HCT116 (cell line): ENCODE data around the gene CNTNAP2. TPM values are rescaled to one million over a fixed set of nuclear protein-coding genes. Genes with fewer than 3 reads are reported as not detected.

Source experiments
- ATAC-seq: fragments of 200-7000 bp; cut with Tn5 transposase; 2 replicates; pipeline ENCODE4 v1.9.1; 2020; ENCODE audit warnings: mild to moderate bottlenecking, moderate library complexity
- BruUV-seq: library from RNA; stranded (reverse); fragments of 400-500 nt; replicated peaks from 2 replicates; lab custom pipeline; 2021; lab: Mats Ljungman, UMichigan
- CTCF ChIA-PET: fragments of 300-600 bp; sonication (Branson Sonifier 250); formaldehyde crosslinking; loops from one replicate; lab custom pipeline; 2021; ENCODE audit warnings: antibody characterized with exemption; lab: Charles Lee
- POLR2A ChIA-PET: fragments of 300-600, 350-600 bp; sonication (Branson Sonifier 250); formaldehyde crosslinking; loops from one replicate; lab custom pipeline; 2021; ENCODE audit warnings: antibody characterized with exemption; lab: Charles Lee
- RAD21 ChIA-PET, 2 experiments: fragments of 300-600 bp; sonication (Branson Sonifier 250); formaldehyde crosslinking; loops; one replicate each; lab custom pipeline; 2023; ENCODE audit warnings: low total read pairs in 2 of 2; ENCODE audit not compliant: uncharacterized antibody in 2 of 2, unreplicated experiment in 2 of 2, low non-redundant PET in 1 of 2; lab: Charles Lee
- DNase-seq: peaks from one replicate; pipeline ENCODE4 v3.0.0-alpha.2; 2010; ENCODE audit warnings: low read depth, low spot score
- H2AFZ ChIP-seq: fragments of 200-600 bp; shearing (Covaris generic), sonication (generic); 2 replicates; pipeline ENCODE4 v1.6.1; 2017; ENCODE audit warnings: low read depth, mixed run types, mixed read lengths, antibody characterized with exemption, low read length; ENCODE audit not compliant: poor library complexity, severe bottlenecking
- H3K27ac ChIP-seq: 2 replicates; pipeline ENCODE4 v1.5.1; 2012; ENCODE audit warnings: low read depth, low read length
- H3K27me3 ChIP-seq: fragments of 200-600 bp; sonication (generic); 2 replicates; pipeline ENCODE4 v1.6.1; 2016; ENCODE audit warnings: mixed run types, low read length, mixed read lengths; ENCODE audit not compliant: insufficient read depth
- H3K36me3 ChIP-seq, 2 experiments: fragments of 200-500 bp in 1 of 2; fragments of 200-600 bp in 1 of 2; sonication (Bioruptor generic) in 1 of 2; sonication (generic) in 1 of 2; 2 replicates each; pipeline versions ENCODE4 v1.5.1 to v1.6.1; 2014 to 2016; ENCODE audit warnings: low read length in 2 of 2, inconsistent platforms in 1 of 2, mixed read lengths in 1 of 2, mixed run types in 1 of 2; ENCODE audit not compliant: insufficient read depth in 2 of 2, control insufficient read depth in 1 of 2
- H3K4me1 ChIP-seq, 2 experiments: fragments of 200-600 bp in 1 of 2; sonication (generic) in 1 of 2; 2 replicates each; pipeline versions ENCODE4 v1.5.1 to v1.6.1; 2012 to 2017; ENCODE audit warnings: low read length in 2 of 2, inconsistent platforms in 1 of 2, mild to moderate bottlenecking in 1 of 2, mixed read lengths in 1 of 2, mixed run types in 1 of 2, moderate library complexity in 1 of 2; ENCODE audit not compliant: insufficient read depth in 2 of 2, control insufficient read depth in 1 of 2
- H3K4me2 ChIP-seq: fragments of 200-600 bp; sonication (generic); 2 replicates; pipeline ENCODE4 v1.6.1; 2017; ENCODE audit warnings: mixed run types, low read length, mixed read lengths
- H3K4me3 ChIP-seq, 2 experiments: fragments of 200-600 bp in 1 of 2; sonication (generic) in 1 of 2; replicated peaks in 1 of 2; 2 replicates each; pipeline ENCODE4 v1.5.1; 2011 to 2016; ENCODE audit warnings: low read length in 2 of 2, control low read depth in 1 of 2, low read depth in 1 of 2, mild to moderate bottlenecking in 1 of 2, mixed read lengths in 1 of 2, mixed run types in 1 of 2
- H3K79me2 ChIP-seq: fragments of 200-600 bp; sonication (generic); 2 replicates; pipeline ENCODE4 v1.6.1; 2017; ENCODE audit warnings: mild to moderate bottlenecking, mixed run types, low read length, moderate library complexity, mixed read lengths; ENCODE audit not compliant: insufficient read depth
- H3K9ac ChIP-seq: fragments of 200-600 bp; sonication (generic); 2 replicates; pipeline ENCODE4 v1.6.1; 2016; ENCODE audit warnings: low read length, mixed read lengths
- H3K9me2 ChIP-seq: fragments of 200-600 bp; sonication (generic), shearing (Covaris generic); 2 replicates; pipeline ENCODE4 v1.6.1; 2017; ENCODE audit warnings: mixed run types, mild to moderate bottlenecking, moderate library complexity; ENCODE audit not compliant: insufficient read depth
- H3K9me3 ChIP-seq, 2 experiments: fragments of 200-500 bp in 1 of 2; fragments of 200-600 bp in 1 of 2; sonication (Bioruptor generic) in 1 of 2; sonication (generic) in 1 of 2; 2 replicates each; pipeline ENCODE4 v1.6.1; 2014 to 2017; ENCODE audit warnings: low read length in 2 of 2, mixed read lengths in 2 of 2, inconsistent platforms in 1 of 2, low read depth in 1 of 2, mild to moderate bottlenecking in 1 of 2, mixed run types in 1 of 2, moderate library complexity in 1 of 2; ENCODE audit not compliant: control insufficient read depth in 1 of 2, insufficient read depth in 1 of 2
- H4K20me1 ChIP-seq: fragments of 200-600 bp; sonication (generic), shearing (Covaris generic); 2 replicates; pipeline ENCODE4 v1.6.1; 2017; ENCODE audit warnings: mixed run types, mild to moderate bottlenecking, moderate library complexity; ENCODE audit not compliant: insufficient read depth
- CBX3 ChIP-seq: IDR thresholded peaks from 2 replicates; pipeline ENCODE4 v1.6.1; 2012; ENCODE audit warnings: low read depth
- CTCF ChIP-seq, 3 experiments: fragments of 200-600 bp in 1 of 3; sonication (generic) in 1 of 3; IDR thresholded peaks in 2 of 3; conservative IDR thresholded peaks in 1 of 3; 2 replicates each; pipeline ENCODE4 v1.5.1; 2012 to 2017; ENCODE audit warnings: low read depth in 2 of 3, low read length in 2 of 3, antibody characterized with exemption in 1 of 3, borderline replicate concordance in 1 of 3, control low read depth in 1 of 3, mild to moderate bottlenecking in 1 of 3, mixed read lengths in 1 of 3, mixed run types in 1 of 3, moderate library complexity in 1 of 3; ENCODE audit not compliant: insufficient read depth in 1 of 3
- EGR1 ChIP-seq: IDR thresholded peaks from 2 replicates; pipeline ENCODE4 v1.6.1; 2012; ENCODE audit warnings: low read depth
- ELF1 ChIP-seq: IDR thresholded peaks from 2 replicates; pipeline ENCODE4 v1.6.1; 2012; ENCODE audit warnings: low read depth, borderline replicate concordance
- EZH2 ChIP-seq: fragments of 200-600 bp; sonication (generic); IDR thresholded peaks from 2 replicates; pipeline ENCODE4 v1.6.1; 2017; ENCODE audit warnings: antibody characterized with exemption, mixed run types
- EZH2phosphoT487 ChIP-seq: fragments of 200-600 bp; IDR thresholded peaks from 2 replicates; pipeline ENCODE4 v1.6.1; 2018; ENCODE audit warnings: antibody characterized with exemption, borderline replicate concordance
- FOSL1 ChIP-seq: IDR thresholded peaks from 2 replicates; pipeline ENCODE4 v1.6.1; 2012; ENCODE audit warnings: low read depth
- MAX ChIP-seq: IDR thresholded peaks from 2 replicates; pipeline ENCODE4 v1.6.1; 2012
- SRF ChIP-seq: IDR thresholded peaks from 2 replicates; pipeline ENCODE4 v1.6.1; 2012; ENCODE audit warnings: low read depth
- YY1 ChIP-seq: IDR thresholded peaks from 2 replicates; pipeline ENCODE4 v1.6.1; 2011; ENCODE audit warnings: low read length, low read depth, moderate library complexity, mild to moderate bottlenecking; ENCODE audit not compliant: insufficient replicate concordance; ENCODE audit errors: extremely low read depth
- ZNF274 ChIP-seq: fragments of 200-500 bp; sonication (Bioruptor generic); IDR thresholded peaks from 2 replicates; pipeline ENCODE4 v1.6.1; 2014; ENCODE audit warnings: mild to moderate bottlenecking, low read depth, low read length, inconsistent platforms
- intact Hi-C: fragments of 100-400 bp; cut with micrococcal nuclease; formaldehyde crosslinking; loops from 2 replicates; pipeline ENCODE4 v1.10.0; 2022
- total RNA-seq: library from RNA; stranded (reverse); gene quantifications from one replicate; pipeline ENCODE4 v1.2.1, GENCODE V29; 2021; ENCODE audit not compliant: unreplicated experiment
- TF ChIP-seq, protein P1 (sequence below): IDR thresholded peaks from 2 replicates; pipeline ENCODE4 v1.6.1; 2011; ENCODE audit warnings: mild to moderate bottlenecking, low read length, moderate library complexity; ENCODE audit not compliant: insufficient replicate concordance; ENCODE audit errors: extremely low read depth
- TF ChIP-seq, protein P2 (sequence below): IDR thresholded peaks from 2 replicates; pipeline ENCODE4 v1.6.1; 2012

Gene CNTNAP2
- total RNA-seq, 1 experiment from 2014 or later = 0.37 TPM

DNA sequence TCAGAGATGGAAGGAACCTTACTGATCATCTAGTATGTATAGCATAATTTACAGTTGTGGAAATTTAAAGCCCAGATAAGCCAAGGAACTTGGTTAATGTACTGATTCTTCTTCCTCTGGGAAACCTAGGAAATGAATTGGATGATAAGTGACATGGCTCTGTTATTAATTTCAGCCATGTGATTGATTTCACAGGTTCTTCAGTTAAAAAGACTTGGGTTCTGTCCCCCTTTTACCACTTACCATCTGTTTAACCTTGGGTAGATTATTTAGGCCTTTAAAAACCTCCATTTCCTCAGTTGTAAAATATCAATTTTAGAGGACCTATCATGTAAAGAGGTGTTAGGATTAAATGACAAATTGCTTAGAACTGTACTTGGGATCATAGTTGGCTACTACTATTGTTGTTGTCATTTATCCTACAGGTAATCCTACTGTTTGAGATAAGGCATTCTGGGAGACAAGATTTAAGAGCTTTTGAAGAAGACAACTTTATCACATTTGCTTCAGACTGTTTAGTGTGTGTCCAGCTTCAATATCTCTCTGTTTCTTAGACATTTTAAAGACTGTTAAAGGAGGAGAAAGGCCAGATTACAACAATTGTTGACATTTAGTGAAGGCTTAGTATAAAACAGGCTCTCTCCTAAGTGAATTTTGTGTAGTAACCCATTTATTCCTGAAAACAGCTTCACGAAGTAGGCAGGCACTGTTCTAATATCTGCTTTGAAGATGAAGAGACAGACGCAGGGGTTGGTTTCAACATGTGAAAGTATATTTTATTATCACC, 1476.9 kb downstream of the CNTNAP2 start:
- RAD21 ChIA-PET = no interaction called here
- H3K36me3 ChIP-seq = no peaks in the 10 kb centered on the region
- POLR2A ChIA-PET = no interaction called here
- H3K4me1 ChIP-seq = no peaks in the 10 kb centered on the region
- H3K27ac ChIP-seq = no peak overlapping the region
- H3K9ac ChIP-seq = no peak overlapping the region
- ATAC-seq (no peak), DNase-seq (no peak)
- no peak for TF ChIP-seq CTCF (IDR thresholded peaks at IDR 0.05 in 2 of 3, conservative IDR thresholded peaks at IDR 0.05 in 1 of 3; ENCODE audit: borderline replicate concordance in 1 of 3, insufficient read depth in 1 of 3, low read depth in 2 of 3, low read length in 2 of 3)
- TF ChIP-seq, protein P1, sequence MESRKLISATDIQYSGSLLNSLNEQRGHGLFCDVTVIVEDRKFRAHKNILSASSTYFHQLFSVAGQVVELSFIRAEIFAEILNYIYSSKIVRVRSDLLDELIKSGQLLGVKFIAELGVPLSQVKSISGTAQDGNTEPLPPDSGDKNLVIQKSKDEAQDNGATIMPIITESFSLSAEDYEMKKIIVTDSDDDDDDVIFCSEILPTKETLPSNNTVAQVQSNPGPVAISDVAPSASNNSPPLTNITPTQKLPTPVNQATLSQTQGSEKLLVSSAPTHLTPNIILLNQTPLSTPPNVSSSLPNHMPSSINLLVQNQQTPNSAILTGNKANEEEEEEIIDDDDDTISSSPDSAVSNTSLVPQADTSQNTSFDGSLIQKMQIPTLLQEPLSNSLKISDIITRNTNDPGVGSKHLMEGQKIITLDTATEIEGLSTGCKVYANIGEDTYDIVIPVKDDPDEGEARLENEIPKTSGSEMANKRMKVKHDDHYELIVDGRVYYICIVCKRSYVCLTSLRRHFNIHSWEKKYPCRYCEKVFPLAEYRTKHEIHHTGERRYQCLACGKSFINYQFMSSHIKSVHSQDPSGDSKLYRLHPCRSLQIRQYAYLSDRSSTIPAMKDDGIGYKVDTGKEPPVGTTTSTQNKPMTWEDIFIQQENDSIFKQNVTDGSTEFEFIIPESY = no peak
- no peak for TF ChIP-seq EGR1
- no peak for TF ChIP-seq EZH2
- TF ChIP-seq ELF1 = no peak
- TF ChIP-seq CBX3 = no peak
- no peak for TF ChIP-seq MAX
- TF ChIP-seq, protein P2, sequence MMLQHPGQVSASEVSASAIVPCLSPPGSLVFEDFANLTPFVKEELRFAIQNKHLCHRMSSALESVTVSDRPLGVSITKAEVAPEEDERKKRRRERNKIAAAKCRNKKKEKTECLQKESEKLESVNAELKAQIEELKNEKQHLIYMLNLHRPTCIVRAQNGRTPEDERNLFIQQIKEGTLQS = no peak
- no peak for TF ChIP-seq ZNF274
- TF ChIP-seq EZH2phosphoT487 = no peak
- no peak for TF ChIP-seq YY1
- TF ChIP-seq FOSL1 = no peak
- no peak for TF ChIP-seq SRF
- H3K79me2 ChIP-seq = no peaks in the 10 kb centered on the region
- H4K20me1 ChIP-seq = no peaks in the 10 kb centered on the region
- CTCF ChIA-PET = no interaction called here
- H3K9me2 ChIP-seq = no peaks in the 10 kb centered on the region
- no peak overlapping the region for H3K4me2 ChIP-seq
- H3K27me3 ChIP-seq = no peaks in the 10 kb centered on the region
- H2AFZ ChIP-seq = no peak overlapping the region
- no peak overlapping the region for H3K4me3 ChIP-seq
- intact Hi-C loops = no loop called here
- BruUV-seq = no TSS peak
- peaks cover 5 to 22% of the 10 kb centered on the region in 2 experiments; a peak in 2 of 4 replicates for H3K9me3 ChIP-seq
